Thyroid gland (tissue), 4 donors: ENCODE data around the gene IP6K3.

Experiments used
- POLR2A ChIP-seq, 2 donors: fragments of 450-650 bp; IDR thresholded peaks; one replicate each; pipeline ENCODE4 v1.6.1; 2017; ENCODE audit warnings: antibody characterized with exemption in 2 of 2, mild to moderate bottlenecking in 2 of 2, moderate library complexity in 1 of 2
- TF ChIP-seq, protein P1 (sequence below), 6 experiments: fragments of 200-600 bp in 3 of 6; fragments of 450-650 bp in 3 of 6; sonication (generic) in 3 of 6; IDR thresholded peaks; one replicate each; pipeline ENCODE4 v1.5.1; 2016 to 2019; ENCODE audit warnings: antibody characterized with exemption in 6 of 6, mild to moderate bottlenecking in 2 of 6, inconsistent platforms in 1 of 6, moderate library complexity in 1 of 6

DNA sequence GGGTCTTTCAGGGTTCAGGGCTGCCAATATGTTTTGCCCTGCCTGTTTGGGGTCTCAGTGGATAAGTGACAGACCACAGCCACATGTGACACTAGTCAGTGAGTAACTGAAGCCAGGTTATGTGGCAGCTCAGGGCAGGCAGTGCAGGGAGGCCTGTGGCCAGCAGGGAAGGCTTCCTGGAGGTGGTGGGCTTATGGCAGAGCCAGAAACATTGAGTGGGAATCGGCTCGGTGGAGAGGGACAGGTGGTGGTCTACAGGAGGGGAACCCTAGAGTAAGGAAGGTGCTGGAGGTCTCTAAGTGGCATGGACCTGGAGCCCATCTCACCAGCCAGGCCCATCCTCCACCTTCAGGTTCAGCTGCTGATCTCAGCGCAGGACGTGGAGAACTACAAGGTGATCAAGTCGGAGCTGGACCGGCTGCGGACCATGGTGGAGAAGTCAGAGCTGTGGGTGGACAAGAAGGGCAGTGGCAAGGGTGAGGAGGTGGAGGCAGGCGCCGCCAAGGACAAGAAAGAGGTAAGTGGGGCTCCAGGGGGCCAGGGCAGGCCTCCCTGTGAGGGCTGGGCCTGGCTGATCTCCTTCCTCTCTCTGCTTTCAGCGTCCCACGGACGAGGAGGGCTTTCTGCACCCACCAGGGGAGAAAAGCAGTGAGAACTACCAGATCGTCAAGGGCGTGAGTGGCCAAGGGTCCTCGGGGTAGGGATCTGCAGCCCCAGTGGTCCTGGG, 70.1 kb downstream of the IP6K3 start:
- TF ChIP-seq, protein P1, sequence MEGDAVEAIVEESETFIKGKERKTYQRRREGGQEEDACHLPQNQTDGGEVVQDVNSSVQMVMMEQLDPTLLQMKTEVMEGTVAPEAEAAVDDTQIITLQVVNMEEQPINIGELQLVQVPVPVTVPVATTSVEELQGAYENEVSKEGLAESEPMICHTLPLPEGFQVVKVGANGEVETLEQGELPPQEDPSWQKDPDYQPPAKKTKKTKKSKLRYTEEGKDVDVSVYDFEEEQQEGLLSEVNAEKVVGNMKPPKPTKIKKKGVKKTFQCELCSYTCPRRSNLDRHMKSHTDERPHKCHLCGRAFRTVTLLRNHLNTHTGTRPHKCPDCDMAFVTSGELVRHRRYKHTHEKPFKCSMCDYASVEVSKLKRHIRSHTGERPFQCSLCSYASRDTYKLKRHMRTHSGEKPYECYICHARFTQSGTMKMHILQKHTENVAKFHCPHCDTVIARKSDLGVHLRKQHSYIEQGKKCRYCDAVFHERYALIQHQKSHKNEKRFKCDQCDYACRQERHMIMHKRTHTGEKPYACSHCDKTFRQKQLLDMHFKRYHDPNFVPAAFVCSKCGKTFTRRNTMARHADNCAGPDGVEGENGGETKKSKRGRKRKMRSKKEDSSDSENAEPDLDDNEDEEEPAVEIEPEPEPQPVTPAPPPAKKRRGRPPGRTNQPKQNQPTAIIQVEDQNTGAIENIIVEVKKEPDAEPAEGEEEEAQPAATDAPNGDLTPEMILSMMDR (IDR thresholded peaks at IDR 0.05), result no peak
- TF ChIP-seq POLR2A (IDR thresholded peaks at IDR 0.05), result no peak
